Measurements from ENCODE around the gene REELD1. TPM values are rescaled to one million over a fixed set of nuclear protein-coding genes. Genes with fewer than 3 reads are reported as not detected.

Gene REELD1
- polyA plus RNA-seq, 1 donor from 2014 or later, result not detected

DNA sequence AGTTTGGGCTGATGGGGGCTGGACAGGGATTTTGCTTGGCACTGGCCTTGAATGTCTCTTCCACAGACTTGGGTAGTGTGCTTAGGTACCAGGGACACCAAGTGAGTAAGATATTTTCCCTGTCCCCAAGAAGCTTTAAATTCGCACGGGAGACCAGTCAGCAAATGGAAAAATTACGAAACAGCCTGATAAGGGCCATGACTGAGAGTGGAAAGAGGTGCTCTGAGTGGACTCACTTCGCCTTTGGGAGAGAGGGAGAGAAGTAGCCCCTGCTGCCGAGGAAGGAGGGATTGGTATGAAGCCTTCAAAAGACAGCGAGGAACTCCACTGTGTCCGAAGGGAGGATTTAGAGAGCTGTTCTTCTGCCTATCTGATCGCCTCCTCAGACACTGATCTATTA, 36.2 kb upstream of the REELD1 start:
- Histone ChIP-seq H3K9me3 (ENCODE audit: low read length) (no peaks in the 10 kb centered on the region), H3K27me3 (ENCODE audit: insufficient read depth, low read depth, low read length) (no peaks in the 10 kb centered on the region), H3F3A (ENCODE audit: insufficient read depth, low read length, poor library complexity, severe bottlenecking) (no peaks in the 10 kb centered on the region), H4K20me1 (ENCODE audit: insufficient read depth) (no peaks in the 10 kb centered on the region), H3K4me3 (ENCODE audit: low read length) (peak overlapping the region; percentile 13), H2AFZ (ENCODE audit: low read depth, low read length) (no peak overlapping the region), H3K79me2 (replicated peaks; ENCODE audit: insufficient read depth, low read length) (peaks cover 42% of the 10 kb centered on the region), H3K27ac (ENCODE audit: low read length) (no peak overlapping the region), H3K4me2 (ENCODE audit: low read length) (no peak overlapping the region), H3K9me2 (ENCODE audit: insufficient read depth, low read length) (no peaks in the 10 kb centered on the region), H3K36me3 (ENCODE audit: insufficient read depth, low read length) (no peaks in the 10 kb centered on the region), H3K9ac (ENCODE audit: low read length) (no peak overlapping the region)
- TF ChIP-seq TAF1 (IDR thresholded peaks at IDR 0.05; ENCODE audit: low read depth), result no peak

DNA sequence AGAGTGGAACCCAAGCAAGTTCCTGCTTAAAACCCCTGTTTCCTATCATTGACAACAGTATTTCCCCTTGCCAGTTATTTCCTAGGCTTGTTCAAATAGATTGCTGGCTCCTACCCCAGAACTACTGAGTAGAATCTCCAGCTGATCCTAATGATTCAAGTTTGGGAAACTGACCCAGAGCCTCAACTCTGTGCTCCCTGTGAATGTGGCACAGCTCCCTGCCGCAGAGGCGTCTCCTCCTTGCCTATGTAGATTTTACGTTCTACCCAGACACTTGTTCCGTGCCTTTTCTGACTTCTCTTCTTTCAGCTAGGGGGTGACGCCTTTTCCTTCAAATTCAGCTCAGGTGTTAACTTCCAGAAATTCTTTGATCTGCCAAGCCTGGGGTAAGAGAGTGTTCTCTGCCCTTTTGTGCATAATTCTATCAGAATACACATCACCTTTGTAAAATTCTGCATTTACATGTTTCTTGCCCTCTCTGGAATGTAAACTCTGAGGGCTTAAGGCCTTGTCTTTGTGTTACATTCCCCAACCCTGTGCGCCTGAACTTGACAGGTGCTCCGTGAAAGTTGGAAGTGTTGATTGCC, 34.5 kb upstream of the REELD1 start:
- H4K20me1 ChIP-seq (ENCODE audit: insufficient read depth), result no peaks in the 10 kb centered on the region
- no peak overlapping the region for H3K9ac ChIP-seq (ENCODE audit: low read length)
- H3K79me2 ChIP-seq (replicated peaks; ENCODE audit: insufficient read depth, low read length), result peaks cover 42% of the 10 kb centered on the region
- H3K27ac ChIP-seq (ENCODE audit: low read length), result no peak overlapping the region
- H3K4me3 ChIP-seq (ENCODE audit: low read length), result peak overlapping the region; percentile 15
- no peaks in the 10 kb centered on the region for H3K9me3 ChIP-seq (ENCODE audit: low read length)
- H3K9me2 ChIP-seq (ENCODE audit: insufficient read depth, low read length), result no peaks in the 10 kb centered on the region
- no peaks in the 10 kb centered on the region for H3K36me3 ChIP-seq (ENCODE audit: insufficient read depth, low read length)
- no peak overlapping the region for H3K4me2 ChIP-seq (ENCODE audit: low read length)
- H3F3A ChIP-seq (ENCODE audit: insufficient read depth, low read length, poor library complexity, severe bottlenecking), result no peaks in the 10 kb centered on the region
- H3K27me3 ChIP-seq (ENCODE audit: insufficient read depth, low read depth, low read length), result no peaks in the 10 kb centered on the region
- TF ChIP-seq EP300 (conservative IDR thresholded peaks at IDR 0.05; ENCODE audit: poor library complexity, severe bottlenecking) (no peak), POLR2AphosphoS5 (IDR thresholded peaks at IDR 0.05) (no peak), TAF1 (IDR thresholded peaks at IDR 0.05; ENCODE audit: low read depth) (no peak)
- TF ChIP-seq, protein P1, sequence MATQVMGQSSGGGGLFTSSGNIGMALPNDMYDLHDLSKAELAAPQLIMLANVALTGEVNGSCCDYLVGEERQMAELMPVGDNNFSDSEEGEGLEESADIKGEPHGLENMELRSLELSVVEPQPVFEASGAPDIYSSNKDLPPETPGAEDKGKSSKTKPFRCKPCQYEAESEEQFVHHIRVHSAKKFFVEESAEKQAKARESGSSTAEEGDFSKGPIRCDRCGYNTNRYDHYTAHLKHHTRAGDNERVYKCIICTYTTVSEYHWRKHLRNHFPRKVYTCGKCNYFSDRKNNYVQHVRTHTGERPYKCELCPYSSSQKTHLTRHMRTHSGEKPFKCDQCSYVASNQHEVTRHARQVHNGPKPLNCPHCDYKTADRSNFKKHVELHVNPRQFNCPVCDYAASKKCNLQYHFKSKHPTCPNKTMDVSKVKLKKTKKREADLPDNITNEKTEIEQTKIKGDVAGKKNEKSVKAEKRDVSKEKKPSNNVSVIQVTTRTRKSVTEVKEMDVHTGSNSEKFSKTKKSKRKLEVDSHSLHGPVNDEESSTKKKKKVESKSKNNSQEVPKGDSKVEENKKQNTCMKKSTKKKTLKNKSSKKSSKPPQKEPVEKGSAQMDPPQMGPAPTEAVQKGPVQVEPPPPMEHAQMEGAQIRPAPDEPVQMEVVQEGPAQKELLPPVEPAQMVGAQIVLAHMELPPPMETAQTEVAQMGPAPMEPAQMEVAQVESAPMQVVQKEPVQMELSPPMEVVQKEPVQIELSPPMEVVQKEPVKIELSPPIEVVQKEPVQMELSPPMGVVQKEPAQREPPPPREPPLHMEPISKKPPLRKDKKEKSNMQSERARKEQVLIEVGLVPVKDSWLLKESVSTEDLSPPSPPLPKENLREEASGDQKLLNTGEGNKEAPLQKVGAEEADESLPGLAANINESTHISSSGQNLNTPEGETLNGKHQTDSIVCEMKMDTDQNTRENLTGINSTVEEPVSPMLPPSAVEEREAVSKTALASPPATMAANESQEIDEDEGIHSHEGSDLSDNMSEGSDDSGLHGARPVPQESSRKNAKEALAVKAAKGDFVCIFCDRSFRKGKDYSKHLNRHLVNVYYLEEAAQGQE (IDR thresholded peaks at IDR 0.05; ENCODE audit: borderline replicate concordance), result no peak
- no peak overlapping the region for H2AFZ ChIP-seq (ENCODE audit: low read depth, low read length)

DNA sequence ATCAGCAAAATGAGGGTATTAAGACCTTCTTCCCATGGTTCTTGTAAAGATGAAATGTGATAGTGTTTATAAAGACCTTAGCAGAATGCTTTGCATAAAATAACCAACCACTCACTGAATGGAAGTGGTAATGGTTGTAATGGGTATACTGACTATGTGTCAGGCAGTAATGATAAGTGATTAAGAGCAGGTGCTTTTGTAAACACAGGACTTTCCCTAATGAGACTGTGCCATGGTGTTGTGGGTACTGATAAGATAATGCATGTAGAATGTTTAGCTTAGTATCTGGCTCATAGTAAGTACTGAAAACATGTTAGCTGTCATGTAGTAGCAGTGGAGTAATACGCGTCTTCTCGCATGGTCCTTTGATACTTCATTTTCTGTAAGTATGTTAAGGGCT, 31.9 kb upstream of the REELD1 start:
- H3K9me3 ChIP-seq (ENCODE audit: low read length), result no peaks in the 10 kb centered on the region
- peaks cover 27% of the 10 kb centered on the region for H3K79me2 ChIP-seq (replicated peaks; ENCODE audit: insufficient read depth, low read length)
- H3K27me3 ChIP-seq (ENCODE audit: insufficient read depth, low read depth, low read length), result no peaks in the 10 kb centered on the region
- TF ChIP-seq RAD21 (conservative IDR thresholded peaks at IDR 0.05) (no peak), POLR2AphosphoS5 (IDR thresholded peaks at IDR 0.05) (no peak), MXI1 (conservative IDR thresholded peaks at IDR 0.05; ENCODE audit: poor library complexity, severe bottlenecking) (no peak), EP300 (conservative IDR thresholded peaks at IDR 0.05; ENCODE audit: poor library complexity, severe bottlenecking) (no peak), SMC3 (conservative IDR thresholded peaks at IDR 0.05; ENCODE audit: poor library complexity) (no peak), TAF1 (IDR thresholded peaks at IDR 0.05; ENCODE audit: low read depth) (no peak), EZH2 (IDR thresholded peaks at IDR 0.05; ENCODE audit: borderline replicate concordance, insufficient read depth, low read length, poor library complexity, severe bottlenecking) (no peak)
- TF ChIP-seq, protein P1 (IDR thresholded peaks at IDR 0.05; ENCODE audit: borderline replicate concordance), result no peak
- TF ChIP-seq, protein P2, sequence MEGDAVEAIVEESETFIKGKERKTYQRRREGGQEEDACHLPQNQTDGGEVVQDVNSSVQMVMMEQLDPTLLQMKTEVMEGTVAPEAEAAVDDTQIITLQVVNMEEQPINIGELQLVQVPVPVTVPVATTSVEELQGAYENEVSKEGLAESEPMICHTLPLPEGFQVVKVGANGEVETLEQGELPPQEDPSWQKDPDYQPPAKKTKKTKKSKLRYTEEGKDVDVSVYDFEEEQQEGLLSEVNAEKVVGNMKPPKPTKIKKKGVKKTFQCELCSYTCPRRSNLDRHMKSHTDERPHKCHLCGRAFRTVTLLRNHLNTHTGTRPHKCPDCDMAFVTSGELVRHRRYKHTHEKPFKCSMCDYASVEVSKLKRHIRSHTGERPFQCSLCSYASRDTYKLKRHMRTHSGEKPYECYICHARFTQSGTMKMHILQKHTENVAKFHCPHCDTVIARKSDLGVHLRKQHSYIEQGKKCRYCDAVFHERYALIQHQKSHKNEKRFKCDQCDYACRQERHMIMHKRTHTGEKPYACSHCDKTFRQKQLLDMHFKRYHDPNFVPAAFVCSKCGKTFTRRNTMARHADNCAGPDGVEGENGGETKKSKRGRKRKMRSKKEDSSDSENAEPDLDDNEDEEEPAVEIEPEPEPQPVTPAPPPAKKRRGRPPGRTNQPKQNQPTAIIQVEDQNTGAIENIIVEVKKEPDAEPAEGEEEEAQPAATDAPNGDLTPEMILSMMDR (IDR thresholded peaks at IDR 0.05; ENCODE audit: poor library complexity, severe bottlenecking), result no peak
- H3K9me2 ChIP-seq (ENCODE audit: insufficient read depth, low read length), result no peaks in the 10 kb centered on the region
- H2AFZ ChIP-seq (ENCODE audit: low read depth, low read length), result no peak overlapping the region
- no peaks in the 10 kb centered on the region for H4K20me1 ChIP-seq (ENCODE audit: insufficient read depth)
- H3F3A ChIP-seq (ENCODE audit: insufficient read depth, low read length, poor library complexity, severe bottlenecking), result no peaks in the 10 kb centered on the region
- H3K4me2 ChIP-seq (ENCODE audit: low read length), result no peak overlapping the region
- no peak overlapping the region for H3K27ac ChIP-seq (ENCODE audit: low read length)
- H3K4me3 ChIP-seq (ENCODE audit: low read length), result no peak overlapping the region
- H3K36me3 ChIP-seq (ENCODE audit: insufficient read depth, low read length), result no peaks in the 10 kb centered on the region
- no peak overlapping the region for H3K9ac ChIP-seq (ENCODE audit: low read length)
